ENCODE results near the gene TMEM175.

TMEM175 gene

DNA sequence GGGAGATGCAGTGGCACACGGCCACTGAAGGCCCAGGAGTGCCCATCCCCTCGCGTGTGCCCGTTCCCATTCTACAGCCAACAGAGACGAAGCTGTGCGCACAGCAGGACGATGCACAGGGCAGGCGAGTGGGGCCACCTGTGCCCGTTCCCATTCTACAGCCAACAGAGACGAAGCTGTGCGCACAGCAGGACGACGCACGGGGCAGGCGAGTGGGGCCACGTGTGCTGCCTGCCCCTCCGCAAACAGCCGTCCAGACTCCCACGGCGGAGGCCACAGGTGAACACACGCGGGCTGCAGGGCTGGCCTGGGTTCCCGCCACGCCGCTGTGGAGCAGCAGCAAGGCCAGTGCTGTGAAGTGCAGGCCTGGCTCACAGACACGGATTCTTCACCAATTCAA, 32.2 kb upstream of the TMEM175 start:
- DNase-seq = no peak

DNA sequence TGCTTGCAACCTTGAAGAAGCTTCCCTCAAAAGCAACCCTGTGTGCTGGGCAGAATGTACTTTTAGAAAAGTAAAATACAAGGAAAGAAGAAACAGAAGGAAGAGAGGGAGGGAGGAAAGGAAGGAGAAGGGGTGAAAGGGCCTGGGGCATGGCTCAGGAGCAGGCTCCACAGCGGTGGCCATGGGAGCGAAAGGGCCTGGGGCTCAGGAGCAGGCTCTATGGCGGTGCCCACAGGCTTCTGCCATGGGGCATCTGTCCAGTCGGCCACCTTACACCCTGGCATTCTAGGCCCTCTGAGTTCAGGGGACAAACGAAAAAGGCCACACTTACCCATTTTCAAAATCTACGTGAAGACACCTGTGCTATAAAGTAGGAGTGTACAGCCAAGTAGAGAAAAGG, 31.5 kb upstream of the TMEM175 start:
- no peak for DNase-seq

GRCh38 chr4:901192-901910, 30.9 kb upstream of the TMEM175 start:
- no peak for DNase-seq

GRCh38 chr4:903066-904046, 28.9 kb upstream of the TMEM175 start:
- no peak for DNase-seq

- DNase-seq = no peak
Measured at GRCh38 chr4:905485-906338, 26.5 kb upstream of the TMEM175 start.

GRCh38 chr4:906339-907102, 25.7 kb upstream of the TMEM175 start:
- DNase-seq = no peak

DNA sequence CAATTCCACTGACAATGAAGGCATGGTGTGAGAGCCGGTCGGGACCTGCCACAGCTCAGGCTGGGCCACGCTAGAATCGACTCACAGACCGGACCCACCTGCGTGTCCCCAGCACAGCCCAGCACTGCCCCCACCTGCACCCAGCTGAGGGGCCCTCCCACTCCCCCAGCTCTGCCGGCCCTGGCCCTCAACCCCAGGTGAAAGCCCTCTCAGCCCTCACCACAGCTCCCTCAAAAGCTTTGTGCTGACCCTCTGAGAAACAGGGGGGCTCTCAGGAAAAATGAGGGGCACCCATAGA, 25.2 kb upstream of the TMEM175 start:
- no peak for DNase-seq

GRCh38 chr4:907691-908425, 24.4 kb upstream of the TMEM175 start:
- DNase-seq = no peak

DNA sequence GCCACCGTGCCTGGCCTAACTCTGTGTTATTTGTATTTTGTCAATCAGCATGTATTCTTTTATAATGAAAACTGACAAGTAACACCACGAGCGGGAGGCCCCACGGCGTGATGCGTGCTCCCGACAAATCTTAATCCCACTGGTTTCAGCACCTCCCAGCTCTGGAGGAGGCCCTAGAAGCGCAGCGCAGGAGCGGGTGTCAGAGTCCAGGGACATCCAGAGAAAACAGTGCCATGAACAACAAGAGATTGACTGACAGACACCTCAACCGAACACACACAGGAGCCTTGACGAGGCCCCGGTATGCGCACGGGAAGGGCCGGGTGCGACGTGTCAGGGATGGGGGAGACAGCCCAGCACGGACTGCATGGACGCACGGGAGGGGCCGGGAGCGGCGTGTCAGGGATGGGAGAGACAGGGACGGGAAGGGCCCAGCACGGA, 23.1 kb upstream of the TMEM175 start:
- no peak for DNase-seq

- DNase-seq = no peak
Measured at GRCh38 chr4:909821-910220, 22.4 kb upstream of the TMEM175 start.

DNA sequence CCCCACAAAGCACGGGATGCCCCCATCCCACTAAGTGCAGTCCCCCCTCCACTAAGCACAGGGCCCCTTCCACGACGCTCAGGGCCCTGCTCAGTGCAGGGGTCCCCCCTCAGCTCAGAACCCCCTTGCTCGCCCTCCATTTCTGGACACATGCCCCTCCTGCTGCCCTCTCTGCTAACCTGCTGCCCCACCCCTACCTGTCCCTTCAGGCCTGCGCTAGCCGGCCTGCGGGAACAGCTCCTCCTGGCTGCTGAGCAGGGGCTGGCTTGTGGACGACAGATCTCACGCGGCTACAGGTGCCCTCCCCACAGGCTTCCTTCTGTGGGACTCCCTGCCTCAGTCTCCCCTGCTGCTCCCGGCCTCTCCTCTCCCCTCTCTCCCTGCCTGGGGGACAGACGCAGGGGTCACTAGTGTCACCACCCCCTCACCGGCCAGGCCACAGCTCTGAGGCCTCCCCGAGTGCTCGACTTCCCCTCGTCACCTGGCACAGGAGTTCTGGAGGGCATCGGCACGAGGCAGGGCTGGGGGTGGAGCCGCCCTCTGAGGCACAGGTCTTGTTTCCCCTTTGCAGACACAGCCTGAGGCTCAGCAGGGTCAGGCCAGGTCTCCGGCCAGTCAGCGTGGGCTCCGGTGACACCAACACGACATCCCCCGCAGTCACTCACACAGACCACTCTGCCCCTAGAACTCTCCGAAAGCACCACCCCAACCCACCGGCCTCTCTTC, 21.7 kb upstream of the TMEM175 start:
- DNase-seq = no peak

GRCh38 chr4:911221-911751, 21.0 kb upstream of the TMEM175 start:
- DNase-seq = no peak

DNA sequence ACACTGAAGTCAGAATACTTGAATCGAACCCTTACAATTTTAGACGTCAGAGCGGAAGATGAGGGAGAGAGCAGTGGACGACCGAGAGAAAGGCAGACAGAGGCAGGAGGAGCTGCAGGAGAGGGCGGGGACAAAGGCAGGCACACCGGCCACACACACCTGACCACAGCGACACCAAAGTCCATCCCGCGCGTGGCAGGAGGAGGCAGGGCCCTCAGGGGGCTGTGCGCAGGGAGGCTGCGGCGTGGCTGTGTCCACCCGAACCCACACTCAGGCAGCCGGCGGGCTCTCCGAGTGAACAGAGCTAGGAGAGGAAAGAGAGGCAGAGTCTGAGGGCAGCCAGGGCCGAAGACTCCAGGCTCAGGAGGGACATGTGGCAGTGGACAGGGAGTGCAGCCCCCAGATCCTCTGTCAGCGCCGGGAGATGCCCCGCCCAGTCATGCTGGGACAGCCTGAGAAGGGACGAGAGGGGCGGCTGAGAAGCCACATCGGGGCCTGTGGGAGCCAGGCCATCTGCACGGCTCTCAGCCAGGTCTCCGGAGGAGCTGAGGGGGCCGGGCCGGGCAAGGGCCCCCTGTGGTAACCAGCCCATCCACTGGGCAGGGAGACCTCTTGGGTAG, 20.3 kb upstream of the TMEM175 start:
- DNase-seq = no peak

DNA sequence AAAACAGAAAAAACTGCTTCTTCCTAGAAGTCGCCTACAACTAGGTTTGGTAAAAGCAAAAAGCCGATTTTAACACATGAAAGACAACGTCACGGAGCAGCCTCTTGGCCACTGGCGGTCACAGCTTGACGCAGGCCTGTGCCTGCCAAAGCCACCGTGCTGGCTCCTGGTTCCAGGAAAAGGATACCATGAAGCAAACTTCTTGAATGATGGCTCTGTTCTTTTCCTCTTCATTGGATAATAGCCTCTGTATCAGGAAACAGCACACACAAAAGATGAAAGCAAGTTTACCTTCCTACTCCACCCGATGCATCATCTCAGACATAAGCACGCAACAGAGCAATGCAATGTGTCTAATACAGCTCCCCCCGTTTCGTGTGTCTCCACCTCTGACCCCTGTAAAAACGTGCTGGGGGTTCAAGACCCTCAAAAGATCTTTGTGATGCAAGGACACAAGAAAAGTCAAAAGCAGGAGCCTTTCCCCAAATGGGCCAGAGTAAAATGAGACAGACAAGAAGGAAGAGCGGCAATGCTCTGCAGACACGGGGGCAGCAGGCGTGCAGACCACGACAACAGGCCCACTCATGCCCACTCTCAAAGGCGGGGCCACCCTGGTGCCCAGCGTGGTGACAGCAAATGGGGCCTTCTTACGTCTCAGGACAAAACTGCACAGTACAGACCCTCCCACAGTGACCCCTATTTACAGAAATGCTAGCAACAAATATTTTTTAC, 19.5 kb upstream of the TMEM175 start:
- no peak for DNase-seq

DNA sequence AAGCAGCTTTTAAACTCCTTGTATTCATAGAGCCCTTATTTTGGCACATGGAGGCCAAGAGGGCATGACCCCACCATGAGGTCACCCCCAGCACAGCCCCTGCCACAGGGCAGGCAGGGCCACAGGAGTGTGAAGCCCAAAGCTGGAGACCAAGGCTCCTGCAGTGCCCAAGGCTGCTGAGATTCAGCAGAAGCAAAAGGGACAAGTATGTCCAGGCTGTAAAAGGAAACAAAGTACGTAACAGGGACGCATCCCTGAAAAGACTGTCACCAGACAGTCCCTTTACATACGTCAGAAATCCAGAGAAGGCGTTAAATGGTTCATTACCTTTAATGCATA, 19.0 kb upstream of the TMEM175 start:
- no peak for DNase-seq

- no peak for DNase-seq
Measured at GRCh38 chr4:914531-914930, 17.7 kb upstream of the TMEM175 start.

DNA sequence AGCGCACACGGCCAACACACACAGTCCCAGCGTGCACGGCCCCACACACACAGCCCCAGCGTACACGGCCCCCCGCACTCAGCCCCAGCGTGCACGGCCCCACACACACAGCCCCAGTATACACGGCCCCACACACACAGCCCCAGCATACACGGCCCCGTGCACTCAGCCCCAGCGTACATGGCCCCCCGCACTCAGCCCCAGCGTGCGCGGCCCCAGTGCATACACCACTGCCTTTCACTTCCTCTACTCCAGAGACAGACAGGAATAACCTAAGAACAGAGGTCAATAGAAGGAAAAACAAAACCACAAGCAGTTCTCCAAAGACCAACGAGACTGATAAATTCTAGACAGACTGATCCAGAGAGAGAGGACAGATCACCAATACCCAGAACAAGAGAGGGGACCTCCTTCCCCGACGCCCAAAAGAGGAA, 17.2 kb upstream of the TMEM175 start:
- no peak for DNase-seq

DNA sequence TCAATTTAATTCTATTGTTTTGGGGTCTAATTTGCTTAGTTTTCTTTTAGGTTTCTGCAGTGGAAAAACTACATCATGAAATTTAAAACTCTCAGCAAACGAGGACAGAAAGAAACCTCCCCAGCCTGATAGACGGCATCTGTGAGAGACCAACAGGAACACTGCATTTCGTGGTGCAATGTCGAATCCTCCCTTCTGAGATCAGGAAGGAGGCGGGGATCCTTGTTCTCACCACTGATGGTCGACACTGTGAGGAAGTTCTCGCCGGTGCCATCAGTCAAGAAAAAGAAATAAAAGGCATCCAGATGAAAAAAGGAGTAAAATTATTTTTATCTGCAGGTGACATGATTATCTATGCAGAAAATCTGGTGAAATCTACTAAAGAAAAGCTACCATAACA, 16.7 kb upstream of the TMEM175 start:
- no peak for DNase-seq

GRCh38 chr4:917466-917865, 14.8 kb upstream of the TMEM175 start:
- no peak for DNase-seq

DNA sequence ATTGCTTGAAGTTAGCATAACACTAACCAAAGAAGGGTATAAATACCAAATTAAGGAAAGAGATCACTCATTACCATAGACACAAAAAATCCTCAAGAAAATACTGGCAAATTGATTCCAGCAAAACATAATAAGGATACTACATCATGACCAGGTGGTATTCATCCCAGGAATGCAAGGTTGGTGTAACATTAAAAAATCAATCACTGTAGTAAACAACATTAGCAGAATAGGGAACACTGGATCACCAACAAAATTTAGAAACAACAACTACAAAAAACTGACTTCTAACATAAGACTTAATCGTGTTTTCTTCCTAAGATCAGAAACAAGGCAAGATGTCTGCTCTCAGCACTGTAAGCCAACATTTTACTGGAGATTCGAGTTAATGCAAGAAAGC, 14.3 kb upstream of the TMEM175 start:
- no peak for DNase-seq

All from NCI-H187 treated with DMSO at 0.1 percent for 48 hours (cell line).